Measurements from ENCODE around the gene PHF21A.

- no peak for TF ChIP-seq CTCF (IDR thresholded peaks at IDR 0.05; ENCODE audit: extremely low read depth in 1 of 2, insufficient read depth in 1 of 2, low read depth in 1 of 2, low read length in 2 of 2)
- no peak for TF ChIP-seq POLR2A (IDR thresholded peaks at IDR 0.05; ENCODE audit: low read depth, low read length)
- no peak for TF ChIP-seq JUN (IDR thresholded peaks at IDR 0.05; ENCODE audit: borderline replicate concordance, insufficient read depth, insufficient read length, low read depth)
- no peak for TF ChIP-seq GATA2 (IDR thresholded peaks at IDR 0.05; ENCODE audit: insufficient read depth, insufficient read length, low read depth, low read length)
- TF ChIP-seq MYC (IDR thresholded peaks at IDR 0.05; ENCODE audit: low read depth, low read length): no peak
- no peak for TF ChIP-seq FOS (IDR thresholded peaks at IDR 0.05; ENCODE audit: borderline replicate concordance, insufficient read depth, low read length)
These were observed 41.6 kb downstream of the PHF21A start for GRCh38 chr11:46079662-46080061.

Measured in endothelial cell of umbilical vein (primary cell).